HS-27A (cell line): ENCODE data around the gene NKAP.
"Not testable (repeated sequence)": the region's sequence is repeated elsewhere in the genome, so short reads cannot be mapped to it uniquely, and the experiment has no call there.

Source experiments
- DNase-seq: peaks from one replicate; pipeline ENCODE4 v3.0.0-alpha.2; 2012; ENCODE audit warnings: low read depth, missing footprints

The NKAP gene

GRCh38 chrX:119935215-119935874 is 8.2 kb downstream of the NKAP start:
- DNase-seq, result no peak

GRCh38 chrX:119922391-119922790 is 21.2 kb downstream of the NKAP start:
- DNase-seq, result not testable (repeated sequence)

- no peak for DNase-seq
These were observed 23.5 kb downstream of the NKAP start for GRCh38 chrX:119919835-119920585.

GRCh38 chrX:119917877-119918276 is 25.7 kb downstream of the NKAP start:
- DNase-seq, result no peak

- DNase-seq, result no peak
These were observed 27.2 kb downstream of the NKAP start for GRCh38 chrX:119916310-119916709.

GRCh38 chrX:119900976-119901375 is 42.6 kb downstream of the NKAP start:
- DNase-seq, result no peak

GRCh38 chrX:119899125-119899524 is 44.4 kb downstream of the NKAP start:
- no peak for DNase-seq

GRCh38 chrX:119895843-119896326 is 47.7 kb downstream of the NKAP start, which contains the start of gene AKAP14:
AKAP14 (plus strand) TSS chrX:119895893; CDS start chrX:119903224, 7,331 bp downstream.
- DNase-seq, result no peak

GRCh38 chrX:119891961-119892692 is 51.4 kb downstream of the NKAP start:
- DNase-seq, result not testable (repeated sequence)

GRCh38 chrX:119890626-119891025 is 52.9 kb downstream of the NKAP start:
- DNase-seq, result not testable (repeated sequence)

- no peak for DNase-seq
These were observed 55.7 kb downstream of the NKAP start for GRCh38 chrX:119887721-119888425.

GRCh38 chrX:119885554-119886428 is 57.8 kb downstream of the NKAP start:
- DNase-seq, result no peak

- DNase-seq, result no peak
These were observed 62.8 kb downstream of the NKAP start for GRCh38 chrX:119880552-119881437.

- DNase-seq, result no peak
These were observed 63.5 kb downstream of the NKAP start for GRCh38 chrX:119880076-119880475.

GRCh38 chrX:119878740-119879139 is 64.8 kb downstream of the NKAP start:
- no peak for DNase-seq

- peak; percentile 57 for DNase-seq
These were observed 71.8 kb downstream of the NKAP start, which contains the start of the genes NDUFA1 and RNF113A for GRCh38 chrX:119871599-119872395. NDUFA1 (plus strand) TSS chrX:119871832; CDS start chrX:119871912, 80 bp downstream. RNF113A (minus strand) TSS chrX:119871733; CDS start chrX:119871613, 120 bp downstream.

GRCh38 chrX:119871245-119871598 is 72.3 kb downstream of the NKAP start:
- no peak for DNase-seq
